ENCODE measurements around the gene KCTD17. TPM values are rescaled to one million over a fixed set of nuclear protein-coding genes. Genes with fewer than 3 reads are reported as not detected.

Gene KCTD17
- total and polyA plus RNA-seq, 2 of the 13 experiments (the other 11 are each of a cell fraction or from before 2014, with no cell fraction given), result 5.3 to 11.7 TPM

GRCh38 chr22:37030560-37031281, 20.8 kb upstream of the KCTD17 start:
- CTCF ChIA-PET (ENCODE audit: low intra/inter-chr PET ratio, low total read pairs), result interaction anchor here (0.8 kb wide), 1 partner anchor 47 kb away, joined by 3 read pairs; no protein-coding TSS in a partner anchor
- WGBS (ENCODE audit: low lambda C conversion rate), result 92% methylated on average over 9 of the region's 14 CpGs
- H3K27ac ChIP-seq (ENCODE audit: extremely low read length, insufficient read depth, low read length), result peak overlapping the region; percentile 99
- no peak for DNase-seq (ENCODE audit: low spot score)
- H3K27me3 ChIP-seq (ENCODE audit: control insufficient read depth in 1 of 2, insufficient read depth in 2 of 2, low read length in 2 of 2), result no peaks in the 10 kb centered on the region
- POLR2A ChIA-PET, result interaction anchor here (1.5 to 13.3 kb wide), 3 partner anchors 12 to 501 kb away, joined by 3 to 383 read pairs (median 227); partner anchors contain the start of genes EIF3D, MPST and TST
- in situ Hi-C loops (cut with HindIII; ENCODE audit: extremely low pct_ligation_motif_present, low pct_unique_long_range_greater_than_20kb), result no loop called here
- no peak overlapping the region for H2AFZ ChIP-seq (ENCODE audit: low read length)
- peak overlapping the region; percentile 92; the same call in 1 of the 2 replicates for H3K9ac ChIP-seq (ENCODE audit: insufficient read depth, low read depth, low read length)
- no peak for FAIRE-seq
- H4K20me1 ChIP-seq (ENCODE audit: insufficient read depth, low read length), result no peaks in the 10 kb centered on the region
- ATAC-seq, result no peak
- BruUV-seq (replicated peaks), result no TSS peak
- peak overlapping the region; percentile 30; the same call in 1 of the 2 replicates for H3K4me2 ChIP-seq (ENCODE audit: low read depth, low read length)
- intact Hi-C loops (cut with micrococcal nuclease; ENCODE audit: unreplicated experiment), result loop anchor here (2.0 to 5.0 kb wide), 2 partner anchors 14 to 167 kb away; no protein-coding TSS in a partner anchor
- H3K79me2 ChIP-seq (ENCODE audit: insufficient read depth, low read length), result peaks cover 8% of the 10 kb centered on the region
- H3K36me3 ChIP-seq (replicated peaks in 1 of 2; ENCODE audit: control insufficient read depth in 1 of 2, insufficient read depth in 2 of 2, low read length in 2 of 2), result peaks cover 7 to 31% of the 10 kb centered on the region in 2 experiments
- no peak overlapping the region for H3K4me3 ChIP-seq (replicated peaks in 1 of 3; ENCODE audit: insufficient read depth in 1 of 3, low read depth in 2 of 3, low read length in 3 of 3)
- no peaks in the 10 kb centered on the region for H3K9me3 ChIP-seq (ENCODE audit: low read length)
- H3K4me1 ChIP-seq (ENCODE audit: insufficient read depth, low read length), result peaks cover 95% of the 10 kb centered on the region
- no peak for TF ChIP-seq SRSF9 (IDR thresholded peaks at IDR 0.05; ENCODE audit: borderline replicate concordance, insufficient read depth, low read depth, low read length, poor library complexity, severe bottlenecking)
- TF ChIP-seq ZNF333 (CRISPR knock-in tag; IDR thresholded peaks at IDR 0.05; ENCODE audit: borderline replicate concordance), result no peak
- TF ChIP-seq THAP9 (CRISPR knock-in tag; IDR thresholded peaks at IDR 0.05; ENCODE audit: borderline replicate concordance), result no peak
- TF ChIP-seq REXO4 (CRISPR knock-in tag; IDR thresholded peaks at IDR 0.05; ENCODE audit: borderline replicate concordance), result no peak
- no peak for TF ChIP-seq SMARCC2 (IDR thresholded peaks at IDR 0.05)
- no peak for TF ChIP-seq TAF1 (CRISPR knock-in tag; IDR thresholded peaks at IDR 0.05)
- TF ChIP-seq CTCF (CRISPR knock-in tag; IDR thresholded peaks at IDR 0.05), result peak; percentile 58
- TF ChIP-seq PRPF4 (IDR thresholded peaks at IDR 0.05; ENCODE audit: low read depth, low read length, poor library complexity, severe bottlenecking), result peak; percentile 56
- 0 out of 2 replicates have a peak, but pooled peaks have one; percentile 43 for TF ChIP-seq ZNF350 (CRISPR knock-in tag; IDR thresholded peaks at IDR 0.05; ENCODE audit: borderline replicate concordance, low read depth)
- peak; percentile 85 for TF ChIP-seq PATZ1 (CRISPR knock-in tag; IDR thresholded peaks at IDR 0.05)
- TF ChIP-seq ZNF430 (CRISPR knock-in tag; IDR thresholded peaks at IDR 0.05), result no peak
- no peak for TF ChIP-seq HINFP (CRISPR knock-in tag; IDR thresholded peaks at IDR 0.05; ENCODE audit: low read depth)
- 0 out of 2 replicates have a peak, but pooled peaks have one; percentile 26 for TF ChIP-seq ZBTB38 (CRISPR knock-in tag; IDR thresholded peaks at IDR 0.05)
- peak; percentile 41; the same call in 1 of the 2 replicates for TF ChIP-seq STAG1 (CRISPR knock-in tag; IDR thresholded peaks at IDR 0.05)
